TTC549 (cell line): ENCODE results near the gene C21orf58.

Source experiments
- FAIRE-seq: peaks from 2 replicates; lab custom pipeline; 2012; peaks lifted over from hg19 to GRCh38; lab: Jason Lieb, UNC

C21orf58 gene

DNA sequence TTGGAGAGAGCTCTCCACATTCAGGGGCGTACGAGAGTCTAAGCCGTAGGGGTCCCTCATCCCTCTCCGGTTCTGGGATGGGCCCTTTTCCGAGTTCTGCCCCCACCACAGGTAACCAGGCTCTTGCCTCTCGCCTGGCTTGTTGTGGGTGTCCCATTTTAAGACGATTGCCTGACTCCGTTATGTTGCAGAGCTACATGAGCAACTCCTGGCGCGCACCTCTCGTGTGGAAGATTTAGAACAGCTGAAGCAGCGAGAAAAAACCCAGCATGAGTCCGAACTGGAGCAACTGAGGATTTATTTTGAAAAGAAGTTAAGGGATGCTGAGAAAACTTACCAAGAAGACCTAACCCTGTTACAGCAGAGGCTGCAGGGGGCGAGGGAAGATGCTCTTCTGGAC, 29.2 kb upstream of the C21orf58 start:
- FAIRE-seq, result no peak

DNA sequence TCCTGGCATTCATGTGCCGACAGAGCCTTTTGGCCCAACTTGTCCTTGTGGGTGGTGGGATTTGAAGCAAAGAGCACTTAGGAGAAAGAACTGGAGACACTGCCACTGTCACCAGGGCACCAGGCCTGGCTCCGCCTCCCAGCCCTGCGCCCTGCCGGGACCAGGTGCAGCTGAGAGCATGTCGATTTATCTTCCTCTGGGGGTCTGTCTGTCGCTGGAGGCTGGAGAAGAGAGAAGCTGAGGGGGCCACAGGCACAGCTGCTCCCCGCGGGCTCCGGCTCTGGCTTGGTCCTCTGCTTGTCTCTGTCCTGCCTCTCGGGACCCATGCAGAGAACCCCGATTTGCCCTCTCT, 28.5 kb upstream of the C21orf58 start:
- FAIRE-seq, result no peak

DNA sequence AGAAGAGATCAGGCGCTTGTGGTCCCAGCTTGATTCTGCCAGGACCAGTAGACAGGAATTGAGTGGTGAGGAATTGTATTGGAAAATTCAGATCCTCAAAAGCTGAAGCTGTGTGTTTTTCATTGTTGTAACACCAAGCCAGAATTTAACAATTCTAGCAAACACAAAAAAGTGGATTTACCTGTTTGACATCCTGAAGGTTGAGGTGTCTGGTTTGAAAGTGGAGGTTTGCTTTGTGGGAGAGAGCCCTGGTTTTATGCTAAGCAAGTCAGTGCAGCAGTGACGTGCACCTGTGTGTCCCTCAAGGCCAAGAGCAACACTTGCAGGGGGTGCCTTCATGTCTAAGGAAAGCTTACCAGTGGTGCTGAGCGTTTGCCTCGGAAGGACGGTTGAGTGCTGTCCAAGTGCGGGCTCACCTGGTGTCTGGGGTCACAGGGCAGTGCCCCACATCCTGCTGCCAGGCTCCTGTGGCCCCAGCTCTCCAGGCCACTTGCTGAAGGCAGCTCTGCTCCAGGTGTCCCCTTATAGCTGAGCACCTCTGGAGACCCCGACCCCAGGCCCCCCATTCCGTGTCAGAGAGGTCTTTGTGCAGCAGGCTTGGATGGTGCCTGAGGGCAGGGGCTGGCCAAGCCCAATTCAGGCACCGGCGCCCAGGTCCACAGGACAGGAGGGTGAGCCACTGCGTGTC, 27.9 kb upstream of the C21orf58 start:
- no peak for FAIRE-seq

DNA sequence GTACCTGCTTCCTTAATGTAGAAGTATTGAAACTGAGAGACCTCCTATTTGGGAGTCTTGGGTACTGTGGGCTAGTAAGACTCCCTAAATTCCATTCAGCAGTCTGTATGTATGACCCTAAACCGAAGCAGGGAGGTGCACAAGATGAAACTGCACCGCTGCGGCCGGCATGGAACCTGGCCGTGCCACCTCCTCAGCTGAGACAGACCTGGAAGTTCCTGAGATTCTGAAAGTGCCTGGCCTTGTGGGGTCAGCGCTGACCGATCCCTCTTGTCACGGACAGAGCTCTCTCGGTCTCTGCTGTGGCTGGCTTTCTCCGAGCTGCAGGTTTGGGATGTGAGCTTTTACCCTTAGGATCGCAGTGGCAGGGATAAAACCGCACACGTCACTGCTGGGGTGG, 27.3 kb upstream of the C21orf58 start:
- no peak for FAIRE-seq

DNA sequence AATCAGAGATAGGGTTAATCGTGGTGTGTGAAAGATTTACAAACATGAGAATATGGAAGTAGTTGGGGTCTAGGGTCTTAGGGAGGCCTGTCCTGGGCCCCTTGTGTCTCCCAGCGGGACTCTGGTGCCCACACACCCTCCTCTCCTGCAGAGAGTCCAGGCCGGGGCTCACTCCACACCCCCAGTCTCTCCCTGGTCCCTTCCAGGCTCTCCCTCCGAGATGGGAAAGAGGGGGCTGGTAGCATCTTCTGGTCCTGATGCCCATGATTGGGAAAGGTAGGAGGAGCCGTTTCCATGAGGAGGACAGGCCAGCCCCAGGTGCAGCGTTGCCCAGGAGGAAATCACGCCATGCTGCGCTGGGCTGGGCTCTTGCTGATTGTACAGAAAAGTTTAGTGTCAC, 26.9 kb upstream of the C21orf58 start:
- no peak for FAIRE-seq

DNA sequence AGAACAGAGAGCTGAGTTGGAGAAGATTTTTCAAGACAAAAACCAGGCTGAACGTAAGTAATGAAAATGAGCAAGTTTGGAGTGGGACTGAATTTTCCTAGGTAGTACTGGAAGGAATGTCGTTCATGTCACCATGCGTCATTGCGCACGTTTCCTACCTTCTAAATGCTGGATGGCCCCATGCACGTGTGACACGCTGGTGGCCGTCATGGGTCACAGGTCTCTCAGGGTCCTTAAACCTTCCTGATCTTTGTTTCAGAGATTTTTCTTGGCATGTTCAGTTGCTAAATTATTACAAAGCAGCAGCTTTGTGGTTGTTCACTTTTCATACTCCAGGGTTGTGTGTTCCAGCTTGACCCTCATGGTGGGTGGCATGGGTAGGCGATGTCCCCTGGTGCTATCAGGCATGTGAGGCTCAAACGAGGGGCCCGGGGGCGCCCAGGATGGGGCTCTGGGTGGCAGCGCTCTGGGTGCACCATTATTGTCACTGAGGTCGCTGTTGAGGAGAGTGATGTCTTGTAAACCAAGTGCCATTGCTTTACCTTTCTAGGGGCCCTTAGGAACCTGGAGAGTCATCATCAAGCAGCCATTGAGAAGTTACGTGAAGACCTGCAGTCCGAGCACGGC, 25.6 kb upstream of the C21orf58 start:
- no peak for FAIRE-seq

DNA sequence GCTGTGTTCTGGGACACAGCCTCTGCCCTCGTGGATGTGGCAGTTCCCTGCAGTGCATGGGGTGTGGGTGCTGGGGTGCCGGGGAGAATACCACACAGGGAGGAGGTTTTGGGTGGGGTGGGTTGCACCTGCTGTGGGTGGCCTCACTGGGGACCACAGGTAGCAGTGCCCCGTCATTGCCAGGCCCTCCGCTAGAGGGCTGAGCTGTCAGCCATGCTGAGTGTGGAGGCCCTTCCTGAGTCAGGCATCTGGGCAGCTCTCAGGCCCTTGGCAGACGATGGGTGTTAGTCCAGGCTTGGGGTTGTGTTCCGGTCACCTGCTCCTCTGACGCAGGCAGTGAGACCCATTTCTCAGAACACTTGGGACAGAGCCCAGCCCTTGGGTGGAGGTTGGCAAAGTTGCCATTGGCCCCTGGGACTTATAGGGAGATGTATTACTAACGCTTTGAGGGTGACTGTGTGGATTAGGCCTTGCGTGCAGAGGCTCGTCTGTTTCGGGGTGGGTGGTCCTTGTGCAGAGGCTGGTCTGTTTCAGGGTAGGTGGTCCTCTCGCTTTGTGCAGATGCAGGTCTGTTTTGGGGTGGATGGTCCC, 24.2 kb upstream of the C21orf58 start:
- no peak for FAIRE-seq

DNA sequence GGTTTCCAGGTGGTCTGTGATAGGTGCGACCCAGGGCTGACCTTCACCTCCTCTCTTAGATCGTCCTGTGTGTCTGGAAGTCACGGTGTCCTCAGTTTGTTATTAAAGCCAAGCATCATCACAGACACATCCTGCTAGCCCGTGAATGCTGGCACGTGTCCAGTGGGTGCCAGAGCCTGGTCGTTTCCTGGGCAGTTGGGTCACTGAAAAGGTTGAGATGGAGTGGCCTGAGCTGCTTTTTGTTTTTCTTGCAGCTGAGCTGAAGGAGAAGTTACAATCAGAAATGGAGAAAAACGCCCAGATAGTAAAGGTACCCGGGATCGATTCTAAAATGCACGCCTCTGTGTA, 23.5 kb upstream of the C21orf58 start:
- FAIRE-seq, result no peak

DNA sequence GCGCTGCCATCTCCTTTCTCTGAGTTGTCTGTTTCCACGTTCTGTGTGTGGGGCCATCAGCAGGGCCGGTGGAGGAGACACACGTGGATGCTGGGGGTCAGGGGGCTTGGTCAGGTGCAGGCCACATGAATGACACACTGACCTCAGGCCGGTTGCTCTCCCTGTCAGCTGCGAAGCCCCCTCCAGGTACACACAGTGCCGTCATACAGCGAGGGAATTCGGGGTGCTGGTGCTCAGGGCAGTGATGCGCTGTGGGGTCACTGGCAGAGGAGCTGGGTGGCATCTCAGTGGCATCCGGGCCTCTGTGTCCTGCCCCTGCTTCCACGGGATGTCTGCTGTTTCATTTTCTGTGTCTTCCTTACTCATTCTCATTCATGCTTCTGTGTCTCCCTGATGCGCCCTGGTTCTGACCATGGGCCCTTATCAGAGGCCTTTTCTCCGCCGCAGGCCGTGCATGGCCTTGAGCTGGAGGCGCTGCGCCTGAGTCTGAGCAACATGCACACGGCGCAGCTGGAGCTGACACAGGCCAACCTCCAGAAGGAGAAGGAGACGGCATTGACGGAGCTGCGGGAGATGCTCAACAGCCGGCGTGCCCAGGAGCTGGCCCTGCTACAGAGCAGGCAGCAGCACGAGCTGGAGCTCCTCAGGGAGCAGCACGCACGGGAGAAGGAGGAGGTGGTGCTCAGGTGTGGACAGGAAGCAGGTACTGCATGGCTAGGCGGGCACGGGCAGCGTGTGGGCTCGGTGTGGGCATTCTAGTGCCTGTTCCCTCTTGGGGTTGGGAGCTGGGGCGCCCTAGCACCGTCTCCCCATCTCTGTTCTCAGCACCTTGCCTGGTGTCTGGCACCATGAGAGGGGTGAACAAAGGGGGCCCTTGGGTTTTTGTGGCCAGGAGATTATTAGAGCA, 22.9 kb upstream of the C21orf58 start:
- FAIRE-seq, result no peak

DNA sequence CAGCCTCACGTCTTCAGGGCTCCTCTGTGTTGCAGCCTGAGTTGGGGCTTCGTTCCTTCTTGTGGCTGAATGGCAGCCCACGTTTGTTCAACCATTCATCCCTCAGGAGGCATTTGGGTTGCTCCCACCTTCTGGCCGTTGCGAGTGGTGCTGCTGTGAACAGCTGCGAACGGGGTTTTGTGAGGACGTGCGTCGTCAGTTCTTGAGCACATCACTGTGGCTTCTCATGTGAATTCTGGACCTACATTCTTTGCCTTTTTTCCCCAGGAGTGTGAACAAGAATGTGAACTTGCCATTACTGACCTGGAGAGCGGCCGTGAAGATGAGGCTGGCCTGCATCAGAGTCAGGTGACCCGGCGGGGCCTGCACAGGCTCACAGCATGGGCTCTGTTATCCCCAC, 22.2 kb upstream of the C21orf58 start:
- no peak for FAIRE-seq

DNA sequence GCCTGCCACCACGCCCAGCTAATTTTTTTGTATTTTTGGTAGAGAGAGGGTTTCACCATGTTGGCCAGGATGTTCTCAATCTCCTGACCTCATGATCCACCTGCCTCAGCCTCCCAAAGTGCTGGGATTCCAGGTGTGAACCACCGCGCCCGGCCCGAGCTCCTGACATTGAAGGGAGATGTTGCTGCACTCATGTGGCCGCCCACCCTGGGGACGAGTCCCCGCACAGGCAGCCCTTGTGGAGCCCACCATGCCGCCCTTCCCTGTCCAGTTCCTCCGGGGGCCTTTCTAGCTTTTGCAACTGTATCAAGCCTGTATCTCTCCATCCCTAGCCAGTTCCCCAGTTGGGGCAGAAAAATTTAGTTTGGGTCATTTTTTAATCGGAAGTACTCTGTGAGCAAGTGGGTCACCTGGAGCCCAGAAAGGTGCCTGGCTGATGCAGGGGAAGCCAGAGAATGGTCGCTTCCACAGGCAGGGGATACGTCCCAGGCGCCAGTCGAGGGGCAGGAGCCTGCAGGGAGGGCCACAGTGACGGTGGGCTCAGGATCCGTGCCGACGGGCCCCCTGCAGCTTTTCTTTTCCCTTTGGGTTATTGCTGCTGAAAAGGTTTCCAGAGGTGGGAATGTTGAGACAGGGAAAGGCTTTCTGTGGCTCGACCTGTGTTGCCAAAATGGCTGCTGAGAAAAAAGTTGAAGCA, 20.7 kb upstream of the C21orf58 start:
- no peak for FAIRE-seq

DNA sequence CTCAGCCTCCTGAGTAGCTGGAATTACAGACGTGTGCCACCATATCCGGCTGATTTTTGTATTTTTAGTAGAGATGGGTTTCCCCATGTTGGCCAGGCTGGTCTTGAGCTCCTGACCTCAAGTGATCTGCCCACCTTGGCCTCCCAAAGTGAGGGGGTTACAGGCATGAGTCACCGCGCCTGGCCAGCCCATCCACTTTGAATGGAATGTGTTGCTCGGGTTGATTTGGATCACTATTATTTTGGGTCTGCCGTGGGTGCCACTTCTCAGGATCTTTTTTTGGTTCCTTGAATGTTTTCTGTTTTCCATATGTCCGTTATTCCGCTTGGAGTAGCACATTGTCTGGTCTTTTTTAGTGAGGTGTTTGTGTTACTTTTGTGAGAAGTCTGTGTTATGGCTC, 17.3 kb upstream of the C21orf58 start:
- FAIRE-seq, result no peak

DNA sequence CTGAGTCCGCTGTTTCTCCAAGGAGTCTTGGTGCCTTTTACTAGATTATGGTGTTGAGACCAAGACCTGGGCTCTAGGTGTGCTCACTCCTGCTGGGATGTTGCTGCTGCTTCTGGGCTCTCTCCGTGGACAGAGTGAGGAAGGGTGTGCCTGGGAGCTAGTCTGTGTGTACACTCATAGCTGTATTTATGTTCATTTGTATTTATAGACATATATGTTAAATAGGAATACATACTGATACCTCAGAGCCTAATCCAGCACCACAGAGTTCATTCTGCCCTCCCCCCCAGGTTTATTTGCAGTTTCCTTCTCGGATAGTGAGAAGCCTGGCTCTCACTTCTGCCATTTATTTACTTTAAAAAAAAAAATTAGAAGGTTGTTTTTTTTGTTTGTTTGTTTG, 12.9 kb upstream of the C21orf58 start:
- FAIRE-seq, result no peak

DNA sequence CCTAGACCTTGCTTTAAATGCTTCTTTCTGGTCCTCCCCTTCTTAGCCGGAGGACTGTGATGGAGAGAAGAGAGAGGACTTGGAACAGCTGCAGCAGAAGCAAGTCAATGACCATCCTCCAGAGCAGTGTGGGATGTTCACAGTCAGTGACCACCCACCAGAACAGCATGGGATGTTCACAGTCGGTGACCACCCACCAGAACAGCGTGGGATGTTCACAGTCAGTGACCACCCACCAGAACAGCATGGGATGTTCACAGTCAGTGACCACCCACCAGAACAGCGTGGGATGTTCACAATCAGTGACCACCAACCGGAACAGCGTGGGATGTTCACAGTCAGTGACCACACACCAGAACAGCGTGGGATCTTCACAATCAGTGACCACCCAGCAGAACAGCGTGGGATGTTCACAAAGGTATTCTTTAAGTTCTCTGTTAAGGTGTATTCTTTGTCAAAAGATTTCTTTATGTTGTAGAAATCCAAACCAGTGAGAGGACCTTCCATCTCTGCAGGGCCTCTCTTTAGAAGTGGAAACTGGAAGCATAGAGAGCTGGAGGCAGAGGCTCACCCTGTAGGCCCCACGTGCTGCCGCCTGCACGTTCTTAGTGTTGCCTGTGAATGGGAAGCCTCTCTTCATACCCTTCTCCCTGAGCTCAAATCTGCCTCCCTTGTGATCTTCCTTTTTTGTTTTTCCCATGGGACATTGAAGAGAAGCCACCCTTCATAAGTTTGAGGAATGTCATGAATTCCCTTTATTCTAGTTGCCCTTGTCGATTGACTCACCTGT, 10.9 kb upstream of the C21orf58 start:
- no peak for FAIRE-seq

DNA sequence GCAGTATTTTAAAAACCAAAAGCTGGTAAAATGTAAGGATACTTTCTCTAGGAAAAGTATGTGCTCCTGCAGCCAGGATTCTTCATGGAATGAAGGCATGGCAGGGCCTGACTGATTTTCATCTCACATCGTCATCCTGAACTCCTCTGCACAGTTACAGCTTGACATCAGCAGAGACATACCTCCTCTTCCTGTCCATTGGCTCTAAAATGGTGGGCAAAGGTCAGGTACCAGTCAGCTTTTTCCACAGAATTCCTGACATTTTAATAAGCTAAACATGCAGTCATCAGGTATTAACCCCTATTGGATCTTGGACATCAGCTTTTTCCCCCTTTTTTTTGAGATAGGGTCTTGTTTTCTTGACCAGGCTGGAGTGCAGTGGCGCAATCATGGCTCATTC, 6.1 kb upstream of the C21orf58 start:
- no peak for FAIRE-seq

DNA sequence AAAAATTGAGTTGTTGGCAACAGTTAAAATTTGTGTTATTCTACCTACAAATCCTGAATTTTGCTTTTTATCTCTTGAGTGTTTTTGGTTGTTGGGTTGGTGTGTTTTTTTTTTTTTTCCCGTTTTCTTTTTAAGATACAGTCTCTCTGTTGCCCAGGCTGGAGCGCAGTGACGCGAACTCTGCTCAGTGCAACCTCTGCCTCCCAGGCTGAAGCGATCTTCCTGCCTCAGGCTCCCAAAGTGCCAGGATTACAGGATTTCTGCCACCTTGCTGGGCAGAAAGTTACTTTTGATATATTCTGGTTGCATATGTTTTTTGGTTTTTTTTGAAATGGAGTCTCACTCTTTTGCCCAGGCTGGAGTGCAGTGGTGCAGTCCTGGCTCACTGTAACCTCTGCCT, 4.5 kb upstream of the C21orf58 start:
- FAIRE-seq, result no peak

DNA sequence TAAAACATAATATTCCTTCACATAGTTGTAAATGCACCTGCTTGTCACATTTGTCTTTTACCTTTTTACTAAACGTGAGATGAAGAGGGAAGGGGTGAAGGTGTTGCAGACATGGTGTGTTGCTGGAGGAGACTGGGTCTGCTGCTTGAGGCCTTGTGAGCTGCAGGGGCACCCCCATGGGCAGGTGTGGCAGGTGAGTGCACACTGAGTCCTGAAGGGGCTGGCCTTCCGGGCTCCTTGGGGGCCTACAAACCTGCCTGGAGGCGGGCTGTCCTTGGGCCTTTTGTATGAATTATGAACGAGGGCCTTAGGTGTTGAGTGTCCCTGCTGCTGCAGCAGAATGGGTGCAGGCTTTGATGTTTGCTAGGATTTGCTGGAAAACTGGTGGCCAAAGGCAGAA, 4.0 kb upstream of the C21orf58 start:
- FAIRE-seq, result no peak

DNA sequence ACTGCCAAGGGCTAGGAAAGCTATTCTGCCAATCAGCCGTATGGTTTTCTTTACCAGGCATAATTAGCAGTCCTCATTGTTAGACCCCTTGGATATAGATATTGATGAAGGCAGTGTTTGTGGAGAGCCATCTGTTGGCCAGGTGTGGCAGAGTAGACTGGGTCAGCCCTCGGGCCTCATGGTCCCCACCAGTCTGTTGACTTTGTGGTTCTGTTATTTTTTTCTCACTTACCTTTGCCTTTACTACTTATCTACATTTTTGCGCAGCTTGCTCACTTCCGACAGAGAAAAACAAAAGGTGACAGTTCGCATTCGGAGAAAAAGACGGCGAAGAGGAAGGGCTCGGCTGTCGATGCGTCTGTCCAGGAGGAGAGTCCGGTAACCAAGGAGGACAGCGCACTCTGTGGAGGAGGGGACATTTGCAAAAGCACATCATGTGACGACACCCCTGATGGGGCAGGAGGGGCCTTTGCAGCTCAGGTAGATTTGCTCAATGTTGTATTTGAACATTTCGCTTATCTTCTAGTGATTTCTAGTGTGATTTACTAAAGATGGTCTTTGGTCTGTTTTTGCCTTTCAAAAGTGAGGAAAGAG, 2.5 kb upstream of the C21orf58 start:
- FAIRE-seq, result no peak

DNA sequence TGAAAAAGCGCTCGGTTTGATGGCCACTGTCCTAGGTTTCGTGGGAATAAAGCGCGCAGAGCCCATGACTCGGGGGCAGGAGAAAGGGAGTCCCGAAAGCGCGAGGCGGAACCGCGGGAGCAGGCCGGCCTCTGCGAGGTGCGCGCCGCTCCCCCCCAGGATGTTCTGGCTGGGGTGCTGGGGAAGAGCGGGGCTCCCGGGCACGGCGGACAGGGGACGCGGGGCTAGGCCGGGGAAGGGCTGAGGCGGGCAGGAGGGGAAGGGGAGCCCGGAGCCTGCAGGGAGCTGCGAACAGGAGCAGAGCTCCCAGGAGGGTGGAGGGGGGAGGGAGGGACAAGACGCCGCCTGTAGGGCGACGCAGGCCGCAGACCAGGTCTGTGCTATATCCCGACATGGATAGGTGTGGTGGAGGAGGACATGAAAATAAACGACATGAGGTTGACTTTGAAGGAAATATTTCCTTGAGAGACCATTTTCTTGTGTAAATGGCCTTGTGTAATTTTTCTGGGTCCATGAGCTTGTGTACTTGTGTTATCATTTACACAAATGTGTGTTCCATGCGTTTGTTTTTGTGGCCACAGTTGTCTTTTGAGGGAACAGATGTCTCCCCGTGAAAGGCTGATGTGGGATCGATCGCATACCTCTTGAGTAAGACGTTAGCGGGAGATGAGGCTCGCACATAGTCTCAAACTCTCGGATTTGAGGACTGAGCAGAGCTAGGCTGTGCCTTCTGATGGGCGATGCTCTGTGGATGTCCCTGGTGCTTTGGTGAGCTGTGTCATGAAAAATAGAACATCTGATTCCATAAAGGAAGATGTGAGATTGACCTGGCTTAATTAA, 1.6 kb upstream of the C21orf58 start:
- FAIRE-seq, result no peak

DNA sequence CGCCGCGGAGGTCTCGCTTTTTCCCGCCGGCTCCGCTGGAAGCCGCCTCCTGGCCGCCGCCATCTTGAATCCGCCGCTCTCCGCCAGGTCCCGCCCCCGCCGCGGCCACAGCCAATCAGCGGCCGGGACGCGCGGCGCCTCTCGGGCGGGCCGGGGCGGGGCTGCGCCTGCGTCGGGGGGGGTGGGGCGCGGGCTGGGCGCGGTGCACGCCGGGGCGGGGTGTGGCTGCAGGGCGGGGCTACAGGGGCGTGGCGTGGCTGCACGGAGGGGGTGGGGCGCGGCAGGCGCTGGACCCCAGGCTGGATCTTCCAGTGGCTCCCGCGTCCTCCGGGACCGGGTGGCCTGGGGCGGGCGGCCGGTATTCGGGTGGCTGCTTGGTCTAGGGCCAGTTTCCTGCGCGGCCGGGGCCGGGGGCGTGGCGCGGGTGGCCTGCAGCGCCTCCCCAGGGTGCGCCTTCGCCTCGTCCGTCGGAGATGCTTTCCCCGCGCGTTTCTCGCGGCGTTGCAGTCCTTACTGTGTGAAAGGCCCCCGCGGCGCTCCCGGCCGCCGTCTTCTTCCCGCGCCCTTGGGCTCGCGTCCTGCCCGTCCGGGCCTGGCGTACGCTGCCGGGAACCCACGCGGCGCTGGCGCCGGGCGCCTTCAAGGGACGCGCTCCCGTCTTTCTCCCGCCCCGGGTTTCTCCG, 861 bp upstream of the C21orf58 start:
- no peak for FAIRE-seq
